ENCODE data around the gene NLGN1.

DNA sequence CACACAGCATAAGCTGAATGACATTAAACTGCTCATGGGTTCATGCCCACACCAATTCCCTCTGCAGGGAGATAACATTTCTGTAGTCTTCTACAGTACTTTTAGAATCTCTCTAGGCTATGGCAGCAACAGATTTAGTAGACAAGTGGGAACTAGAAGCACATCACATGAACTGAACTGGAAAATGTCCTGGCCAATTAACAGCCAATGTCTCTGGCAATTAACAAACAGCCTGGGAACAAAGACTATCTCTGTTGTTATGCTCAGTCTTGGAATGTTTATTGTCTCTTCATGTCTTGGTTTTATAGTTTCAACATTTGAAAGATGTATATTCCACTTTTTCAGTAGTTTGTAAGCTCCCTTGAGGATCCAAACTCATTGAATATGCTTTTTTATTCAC, 938.4 kb downstream of the NLGN1 start:
- TF ChIP-seq POLR2A (IDR thresholded peaks at IDR 0.05; ENCODE audit: borderline replicate concordance, extremely low read depth, insufficient read depth, insufficient read length), result no peak
- TF ChIP-seq, protein P1, sequence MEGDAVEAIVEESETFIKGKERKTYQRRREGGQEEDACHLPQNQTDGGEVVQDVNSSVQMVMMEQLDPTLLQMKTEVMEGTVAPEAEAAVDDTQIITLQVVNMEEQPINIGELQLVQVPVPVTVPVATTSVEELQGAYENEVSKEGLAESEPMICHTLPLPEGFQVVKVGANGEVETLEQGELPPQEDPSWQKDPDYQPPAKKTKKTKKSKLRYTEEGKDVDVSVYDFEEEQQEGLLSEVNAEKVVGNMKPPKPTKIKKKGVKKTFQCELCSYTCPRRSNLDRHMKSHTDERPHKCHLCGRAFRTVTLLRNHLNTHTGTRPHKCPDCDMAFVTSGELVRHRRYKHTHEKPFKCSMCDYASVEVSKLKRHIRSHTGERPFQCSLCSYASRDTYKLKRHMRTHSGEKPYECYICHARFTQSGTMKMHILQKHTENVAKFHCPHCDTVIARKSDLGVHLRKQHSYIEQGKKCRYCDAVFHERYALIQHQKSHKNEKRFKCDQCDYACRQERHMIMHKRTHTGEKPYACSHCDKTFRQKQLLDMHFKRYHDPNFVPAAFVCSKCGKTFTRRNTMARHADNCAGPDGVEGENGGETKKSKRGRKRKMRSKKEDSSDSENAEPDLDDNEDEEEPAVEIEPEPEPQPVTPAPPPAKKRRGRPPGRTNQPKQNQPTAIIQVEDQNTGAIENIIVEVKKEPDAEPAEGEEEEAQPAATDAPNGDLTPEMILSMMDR (IDR thresholded peaks at IDR 0.05 in 2 of 3, conservative IDR thresholded peaks at IDR 0.05 in 1 of 3; ENCODE audit: borderline replicate concordance in 1 of 3, insufficient read depth in 1 of 3, low read depth in 2 of 3, low read length in 2 of 3), result no peak
- no peak for TF ChIP-seq FOSL1 (IDR thresholded peaks at IDR 0.05; ENCODE audit: low read depth)
- TF ChIP-seq YY1 (IDR thresholded peaks at IDR 0.05; ENCODE audit: extremely low read depth, insufficient replicate concordance, low read depth, low read length), result no peak
- no peak for TF ChIP-seq SIN3A (IDR thresholded peaks at IDR 0.05; ENCODE audit: low read depth)
- no peak for TF ChIP-seq RAD21 (IDR thresholded peaks at IDR 0.05; ENCODE audit: low read depth)
